ENCODE measurements around the gene CHEK1.

- no peak for TF ChIP-seq CTCF (IDR thresholded peaks at IDR 0.05)
- TF ChIP-seq POLR2A (IDR thresholded peaks at IDR 0.05): no peak
Measured at GRCh38 chr11:125625225-125625629, 264 bp downstream of the CHEK1 start.

Measured in right lobe of liver (tissue), 4 donors.